K562 (cell line): ENCODE data around the gene LINGO4. TPM values are rescaled to one million over a fixed set of nuclear protein-coding genes. Genes with fewer than 3 reads are reported as not detected.

Experiments used
- ATAC-seq: fragments of 200-7000 bp; cut with Tn5 transposase; 3 replicates; pipeline ENCODE4 v1.9.1; 2020; ENCODE audit warnings: moderate library complexity
- BruUV-seq: library from RNA; stranded (reverse); fragments of 400-500 nt; replicated peaks from 2 replicates; lab custom pipeline; 2021; lab: Mats Ljungman, UMichigan
- CTCF ChIA-PET: fragments of 300-600 bp; formaldehyde crosslinking; extraction: SDS; loops from one replicate; lab custom pipeline; 2021; ENCODE audit warnings: low intra/inter-chr PET ratio; lab: Yijun Ruan, JAX
- POLR2A ChIA-PET: fragments of 300-600, 350-650 bp; sonication (Branson Sonifier 250); formaldehyde crosslinking; extraction: SDS; loops from one replicate; lab custom pipeline; 2021; ENCODE audit warnings: antibody characterized with exemption, inconsistent platforms; lab: Yijun Ruan, JAX
- DNase-seq, 4 experiments: peaks; one replicate each; pipeline versions ENCODE4 v3.0.0 to v3.0.0-alpha.2; 2011 to 2018; ENCODE audit warnings: low spot score in 3 of 4, mixed read lengths in 3 of 4; ENCODE audit errors: extremely low read depth in 1 of 4
- FAIRE-seq: peaks from 2 replicates; lab custom pipeline; 2011; peaks lifted over from hg19 to GRCh38; lab: Jason Lieb, UNC
- H2AFZ ChIP-seq: 2 replicates; pipeline ENCODE4 v1.6.0; 2011; ENCODE audit warnings: low read depth, low read length, control low read depth, inconsistent platforms
- H3K27ac ChIP-seq: fragments of 200-600 bp; 3 replicates; pipeline ENCODE4 v1.8.0; 2011; ENCODE audit warnings: low read depth, mild to moderate bottlenecking, control low read depth, inconsistent platforms, low read length, moderate library complexity, mixed read lengths; ENCODE audit errors: extremely low read depth
- H3K27me3 ChIP-seq, 2 experiments: fragments of 300-600 bp in 1 of 2; 2 replicates in 1 of 2; 3 replicates in 1 of 2; pipeline versions ENCODE4 v1.6.0 to v1.8.0; 2011; ENCODE audit warnings: inconsistent platforms in 2 of 2, low read length in 2 of 2, mild to moderate bottlenecking in 1 of 2, mixed read lengths in 1 of 2, moderate library complexity in 1 of 2; ENCODE audit not compliant: control insufficient read depth in 2 of 2, insufficient read depth in 2 of 2
- H3K36me3 ChIP-seq: fragments of 300-600 bp; 3 replicates; pipeline ENCODE4 v1.8.0; 2011; ENCODE audit warnings: mild to moderate bottlenecking, low read length, inconsistent platforms; ENCODE audit not compliant: control insufficient read depth, insufficient read depth
- H3K4me1 ChIP-seq, 2 experiments: fragments of 200-600 bp in 1 of 2; replicated peaks in 1 of 2; 2 replicates in 1 of 2; 3 replicates in 1 of 2; pipeline versions ENCODE4 v1.5.1 to v1.8.0; 2011; ENCODE audit warnings: inconsistent platforms in 2 of 2, low read length in 2 of 2, mild to moderate bottlenecking in 1 of 2, mixed read lengths in 1 of 2, moderate library complexity in 1 of 2; ENCODE audit not compliant: control insufficient read depth in 2 of 2, insufficient read depth in 2 of 2
- H3K4me2 ChIP-seq: 2 replicates; pipeline ENCODE4 v1.6.1; 2011; ENCODE audit warnings: low read length, control low read depth, inconsistent platforms, mixed read lengths; ENCODE audit not compliant: insufficient read depth
- H3K4me3 ChIP-seq: fragments of 200-600 bp; sonication (generic), shearing (Covaris generic); 2 replicates; pipeline ENCODE4 v1.5.1; 2016; ENCODE audit warnings: control low read depth, inconsistent platforms
- H3K79me2 ChIP-seq: fragments of 200-600 bp; 3 replicates; pipeline ENCODE4 v1.8.0; 2011; ENCODE audit warnings: low read length, inconsistent platforms; ENCODE audit not compliant: control insufficient read depth, insufficient read depth
- H3K9ac ChIP-seq, 2 experiments: 2 replicates each; pipeline versions ENCODE4 v1.6.0 to v1.6.1; 2011; ENCODE audit warnings: low read depth in 2 of 2, low read length in 2 of 2, control low read depth in 1 of 2, inconsistent platforms in 1 of 2, mild to moderate bottlenecking in 1 of 2, mixed read lengths in 1 of 2; ENCODE audit not compliant: insufficient read depth in 1 of 2
- H3K9me1 ChIP-seq: one replicate; pipeline ENCODE4 v1.6.0; 2011; ENCODE audit warnings: inconsistent platforms, mild to moderate bottlenecking, low read length, moderate library complexity; ENCODE audit not compliant: control insufficient read depth, insufficient read depth
- H3K9me3 ChIP-seq: replicated peaks from 2 replicates; pipeline ENCODE4 v1.5.1; 2011; ENCODE audit warnings: low read depth, low read length, inconsistent platforms; ENCODE audit not compliant: control insufficient read depth, insufficient read depth
- H4K20me1 ChIP-seq: replicated peaks from 2 replicates; pipeline ENCODE4 v1.6.1; 2011; ENCODE audit warnings: low read length, inconsistent platforms, mixed read lengths; ENCODE audit not compliant: control insufficient read depth, insufficient read depth
- BRF1 ChIP-seq: IDR thresholded peaks from 3 replicates; pipeline ENCODE4 v1.6.1; 2011; ENCODE audit warnings: borderline replicate concordance, mild to moderate bottlenecking; ENCODE audit not compliant: insufficient read length; ENCODE audit errors: extremely low read depth
- CTCF ChIP-seq, 3 experiments: IDR thresholded peaks in 2 of 3; conservative IDR thresholded peaks in 1 of 3; 2 replicates each; pipeline ENCODE4 v1.5.1; 2011 to 2012; ENCODE audit warnings: low read length in 3 of 3, mild to moderate bottlenecking in 3 of 3, control low read depth in 2 of 3, improper control_type of control experiment in 1 of 3, inconsistent platforms in 1 of 3, low read depth in 1 of 3, mixed read lengths in 1 of 3, moderate library complexity in 1 of 3; ENCODE audit not compliant: insufficient read depth in 2 of 3
- GATAD2B ChIP-seq: fragments of 450-650 bp; IDR thresholded peaks from 2 replicates; pipeline ENCODE4 v1.6.1; 2017; ENCODE audit warnings: mild to moderate bottlenecking, borderline replicate concordance
- GTF2B ChIP-seq: IDR thresholded peaks from 2 replicates; pipeline ENCODE4 v1.6.1; 2011; ENCODE audit not compliant: insufficient read length; ENCODE audit errors: extremely low read depth
- HMG20A ChIP-seq: fragments of 450-650 bp; formaldehyde crosslinking; conservative IDR thresholded peaks from 2 replicates; pipeline ENCODE4 v1.4.0; 2020; ENCODE audit warnings: mild to moderate bottlenecking, mixed read lengths
- POLR2AphosphoS2 ChIP-seq: IDR thresholded peaks from 2 replicates; pipeline ENCODE4 v1.6.1; 2012; ENCODE audit warnings: low read length, improper control_type of control experiment
- RBM34 ChIP-seq: fragments of 200-400 bp; formaldehyde crosslinking; IDR thresholded peaks from 2 replicates; pipeline ENCODE4 v1.6.1; 2018; ENCODE audit warnings: low read length, borderline replicate concordance; ENCODE audit not compliant: insufficient read depth
- SMAD1 ChIP-seq: fragments of 150-350 bp; IDR thresholded peaks from 2 replicates; pipeline ENCODE4 v1.6.1; 2014; ENCODE audit warnings: low read length, low read depth; ENCODE audit not compliant: partially characterized antibody
- SP1 ChIP-seq: sonication (generic); formaldehyde crosslinking; IDR thresholded peaks from 2 replicates; pipeline ENCODE4 v1.8.1; 2022; ENCODE audit warnings: mild to moderate bottlenecking, missing genetic modification reagents
- TEAD1 ChIP-seq, 2 experiments: fragments of 450-650 bp in 1 of 2; sonication (generic) in 1 of 2; formaldehyde crosslinking; IDR thresholded peaks; 2 replicates each; pipeline versions ENCODE4 v1.4.0 to v1.8.0; 2020 to 2022; ENCODE audit warnings: mild to moderate bottlenecking in 2 of 2, missing genetic modification reagents in 1 of 2
- USF1 ChIP-seq: sonication (generic); formaldehyde crosslinking; IDR thresholded peaks from 2 replicates; pipeline ENCODE4 v1.9.0; 2022; ENCODE audit warnings: mild to moderate bottlenecking, missing genetic modification reagents
- ZBTB12 ChIP-seq: fragments of 250-450 bp; sonication (Bioruptor Pico); IDR thresholded peaks from 2 replicates; pipeline ENCODE4 v1.4.0; 2020
- ZNF583 ChIP-seq: fragments of 250-450 bp; sonication (Bioruptor Pico); IDR thresholded peaks from 2 replicates; pipeline ENCODE4 v1.4.0; 2020
- ZNF695 ChIP-seq: fragments of 450-650 bp; formaldehyde crosslinking; IDR thresholded peaks from 2 replicates; pipeline ENCODE4 v1.4.0; 2020; ENCODE audit warnings: mild to moderate bottlenecking, moderate library complexity
- ZNF717 ChIP-seq: fragments of 250-450 bp; sonication (Bioruptor Pico); IDR thresholded peaks from 2 replicates; pipeline ENCODE4 v1.5.0; 2021
- WGBS: fragments of 100-300 bp; shearing (Covaris generic); methylation state at CpG from one replicate; pipeline ENCODE4 v1.1.6; 2016; ENCODE audit warnings: low coverage, mixed read lengths; ENCODE audit not compliant: insufficient coverage; ENCODE audit errors: missing lambda C conversion rate; 5-methylcytosine and 5-hydroxymethylcytosine counted together
- in situ Hi-C: fragments of 300-500 bp; cut with MboI; formaldehyde crosslinking; loops from 4 replicates; pipeline ENCODE4 v1.15.0; 2018; ENCODE audit warnings: inconsistent platforms, mixed read lengths
- intact Hi-C: fragments of 100-400 bp; cut with micrococcal nuclease; formaldehyde crosslinking; loops from 2 replicates; pipeline ENCODE4 v1.14.2; 2022
- polyA plus RNA-seq, 8 experiments: library from polyadenylated mRNA; depleted of rRNA in 4 of 8; stranded (reverse) in 5 of 8; unstranded in 3 of 8; fragments of >200 nt; fragmentation: Nextera tagmentation in 2 of 8; fragmentation: Illumina TruSeq in 1 of 8; extraction: Ambion mirVana in 2 of 8; extraction: Trizol in 1 of 8; gene quantifications; 2 replicates each; pipeline versions ENCODE4 v1.2.1 to v1.2.3, GENCODE V29; 2011 to 2014; ENCODE audit warnings: inconsistent platforms in 1 of 8, missing spikeins in 1 of 8
- total RNA-seq, 7 experiments: library from RNA; depleted of rRNA in 6 of 7; stranded (reverse); fragments of >200 nt in 6 of 7; fragmentation: Illumina TruSeq in 2 of 7; extraction: Trizol in 2 of 7; gene quantifications; 2 replicates each; pipeline versions ENCODE4 v1.2.1 to v1.2.3, GENCODE V29; 2011 to 2021; ENCODE audit warnings: low replicate concordance in 1 of 7
- TF ChIP-seq, protein P1 (sequence below), 2 experiments: fragments of 450-650 bp; IDR thresholded peaks; 2 replicates each; pipeline ENCODE4 v1.6.1; 2016

The LINGO4 gene
- total and polyA plus RNA-seq, 9 of the 15 experiments (the other 6 are each of a cell fraction or from before 2014, with no cell fraction given), result not detected

DNA sequence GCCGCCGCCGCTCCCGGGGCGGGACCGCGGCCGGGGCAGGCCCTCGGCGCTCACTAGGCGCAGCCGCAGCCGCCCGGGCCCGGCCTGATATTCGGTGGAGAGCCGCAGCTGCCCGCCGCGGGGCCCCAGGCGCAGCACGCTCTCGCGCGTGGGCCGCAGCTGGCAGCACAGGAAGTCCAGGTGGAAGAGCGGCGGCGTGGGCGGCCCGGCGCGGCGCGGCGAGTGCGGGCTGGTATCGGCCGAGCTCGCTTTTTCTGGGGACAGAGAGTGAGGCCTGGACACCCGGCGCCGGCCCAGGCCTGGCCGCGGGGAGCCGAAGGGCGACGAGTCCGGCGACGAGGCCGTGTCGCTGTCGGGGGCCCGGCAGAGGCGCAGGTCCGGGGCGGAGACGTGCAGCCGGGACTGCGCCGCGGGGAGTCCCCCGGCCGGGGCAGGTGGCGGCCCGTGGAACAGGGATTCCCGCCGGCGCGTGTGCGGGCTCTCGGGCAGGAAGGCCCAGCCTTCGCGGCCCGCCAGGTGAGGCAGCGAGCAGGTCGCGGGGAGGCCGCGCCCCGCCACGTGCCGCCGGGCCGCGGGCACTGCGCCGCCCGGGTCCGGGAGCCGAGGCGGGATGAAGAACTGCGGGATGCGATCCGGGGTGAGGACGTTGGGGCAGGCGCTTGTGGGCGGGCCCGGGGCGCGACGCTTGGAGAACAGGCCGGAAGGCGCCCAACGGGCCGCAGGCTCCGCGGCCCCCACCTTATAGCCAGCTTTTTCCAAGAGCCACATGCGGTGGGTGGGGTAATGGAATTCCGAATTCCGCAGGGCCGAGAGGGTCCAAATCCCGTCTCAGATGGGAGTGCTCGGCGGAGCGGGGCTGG lies 33.2 kb upstream of the LINGO4 start:
- Histone ChIP-seq H3K4me3 (no peak overlapping the region), H3K9me1 (no peaks in the 10 kb centered on the region), H3K4me2 (no peak overlapping the region), H2AFZ (no peak overlapping the region), H4K20me1 (no peaks in the 10 kb centered on the region), H3K36me3 (no peaks in the 10 kb centered on the region), H3K9ac (no peak overlapping the region), H3K9me3 (no peaks in the 10 kb centered on the region), H3K27ac (no peak overlapping the region), H3K79me2 (no peaks in the 10 kb centered on the region), H3K4me1 (peaks cover 0 to 13% of the 10 kb centered on the region in 2 experiments; a peak in 2 of 5 replicates), H3K27me3 (peaks cover 4 to 12% of the 10 kb centered on the region in 2 experiments; a peak in 3 of 5 replicates)
- CTCF ChIA-PET, result interaction anchor here (2.7 kb wide), 1 partner anchor 146 kb away, joined by 26 read pairs; no protein-coding TSS in a partner anchor
- no peak for ATAC-seq
- no TSS peak for BruUV-seq
- in situ Hi-C loops (no loop called here), intact Hi-C loops (loop anchor here (5.0 kb wide), 2 partner anchors 246 to 536 kb away; no protein-coding TSS in a partner anchor)
- no peak for FAIRE-seq
- DNase-seq, result no peak
- POLR2A ChIA-PET, result no interaction called here
- 79% methylated on average over 22 of the region's 117 CpGs for WGBS
- TF ChIP-seq CTCF (IDR thresholded peaks at IDR 0.05 in 2 of 3, conservative IDR thresholded peaks at IDR 0.05 in 1 of 3; ENCODE audit: insufficient read depth in 2 of 3, low read depth in 1 of 3, low read length in 3 of 3) (no peak), POLR2AphosphoS2 (no peak), ZNF695 (CRISPR knock-in tag) (no peak), SMAD1 (no peak), GTF2B (no peak), GATAD2B (no peak), ZNF583 (CRISPR knock-in tag) (no peak), BRF1 (no peak), RBM34 (no peak), TEAD1 (CRISPR knock-in tag; IDR thresholded peaks at IDR 0.05) (no peak), USF1 (CRISPR knock-in tag) (no peak), ZBTB12 (no peak), HMG20A (CRISPR knock-in tag) (no peak), SP1 (no peak), ZNF717 (CRISPR knock-in tag) (no peak)
- TF ChIP-seq, protein P1, sequence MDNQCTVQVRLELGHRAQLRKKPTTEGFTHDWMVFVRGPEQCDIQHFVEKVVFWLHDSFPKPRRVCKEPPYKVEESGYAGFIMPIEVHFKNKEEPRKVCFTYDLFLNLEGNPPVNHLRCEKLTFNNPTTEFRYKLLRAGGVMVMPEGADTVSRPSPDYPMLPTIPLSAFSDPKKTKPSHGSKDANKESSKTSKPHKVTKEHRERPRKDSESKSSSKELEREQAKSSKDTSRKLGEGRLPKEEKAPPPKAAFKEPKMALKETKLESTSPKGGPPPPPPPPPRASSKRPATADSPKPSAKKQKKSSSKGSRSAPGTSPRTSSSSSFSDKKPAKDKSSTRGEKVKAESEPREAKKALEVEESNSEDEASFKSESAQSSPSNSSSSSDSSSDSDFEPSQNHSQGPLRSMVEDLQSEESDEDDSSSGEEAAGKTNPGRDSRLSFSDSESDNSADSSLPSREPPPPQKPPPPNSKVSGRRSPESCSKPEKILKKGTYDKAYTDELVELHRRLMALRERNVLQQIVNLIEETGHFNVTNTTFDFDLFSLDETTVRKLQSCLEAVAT (IDR thresholded peaks at IDR 0.05), result no peak
